ENCODE results near the gene NHEJ1. TPM values are rescaled to one million over a fixed set of nuclear protein-coding genes. Genes with fewer than 3 reads are reported as not detected.
A peak's percentile ranks its signal among the peaks of the same experiment; 100 is the strongest.

The NHEJ1 gene
- polyA plus RNA-seq, 3 donors, result 12.6 to 20.9 (median 20.3) TPM

DNA sequence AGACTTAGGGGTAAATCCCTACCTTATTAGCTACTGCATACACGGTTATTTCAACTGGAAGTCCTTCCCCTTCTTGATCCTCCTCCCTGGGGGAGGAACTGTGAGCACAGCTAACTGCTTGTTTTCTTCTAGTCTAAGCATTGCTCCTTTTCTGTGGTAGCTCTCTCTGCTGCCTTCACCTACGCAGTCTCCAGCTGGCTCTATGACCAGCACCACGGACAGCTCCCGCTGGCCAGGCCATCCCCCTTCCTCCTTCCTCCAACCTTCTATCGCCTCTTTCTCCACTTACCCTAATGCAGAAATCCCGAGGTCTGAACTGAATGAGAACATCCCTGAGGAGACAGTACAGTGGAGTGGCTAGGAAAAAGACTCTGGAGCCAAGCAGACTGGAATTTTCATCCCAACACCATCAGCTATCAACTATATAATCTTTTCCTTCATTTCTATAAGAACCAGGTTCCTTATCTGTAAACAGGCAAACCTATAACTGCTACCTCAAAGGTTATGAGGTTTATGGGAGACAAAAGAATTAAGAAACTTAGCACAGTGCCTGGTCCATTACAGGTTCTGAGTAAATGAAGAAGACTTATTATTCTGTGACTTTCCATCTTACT is 114.6 kb downstream of the NHEJ1 start:
- H4K20me1 ChIP-seq (ENCODE audit: insufficient read depth, low read length), result no peaks in the 10 kb centered on the region
- H3K27ac ChIP-seq (ENCODE audit: low read depth in 1 of 2, low read length in 2 of 2), result no peak overlapping the region
- TF ChIP-seq, protein P1, sequence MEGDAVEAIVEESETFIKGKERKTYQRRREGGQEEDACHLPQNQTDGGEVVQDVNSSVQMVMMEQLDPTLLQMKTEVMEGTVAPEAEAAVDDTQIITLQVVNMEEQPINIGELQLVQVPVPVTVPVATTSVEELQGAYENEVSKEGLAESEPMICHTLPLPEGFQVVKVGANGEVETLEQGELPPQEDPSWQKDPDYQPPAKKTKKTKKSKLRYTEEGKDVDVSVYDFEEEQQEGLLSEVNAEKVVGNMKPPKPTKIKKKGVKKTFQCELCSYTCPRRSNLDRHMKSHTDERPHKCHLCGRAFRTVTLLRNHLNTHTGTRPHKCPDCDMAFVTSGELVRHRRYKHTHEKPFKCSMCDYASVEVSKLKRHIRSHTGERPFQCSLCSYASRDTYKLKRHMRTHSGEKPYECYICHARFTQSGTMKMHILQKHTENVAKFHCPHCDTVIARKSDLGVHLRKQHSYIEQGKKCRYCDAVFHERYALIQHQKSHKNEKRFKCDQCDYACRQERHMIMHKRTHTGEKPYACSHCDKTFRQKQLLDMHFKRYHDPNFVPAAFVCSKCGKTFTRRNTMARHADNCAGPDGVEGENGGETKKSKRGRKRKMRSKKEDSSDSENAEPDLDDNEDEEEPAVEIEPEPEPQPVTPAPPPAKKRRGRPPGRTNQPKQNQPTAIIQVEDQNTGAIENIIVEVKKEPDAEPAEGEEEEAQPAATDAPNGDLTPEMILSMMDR (IDR thresholded peaks at IDR 0.05), result no peak
- H3K4me1 ChIP-seq (ENCODE audit: control insufficient read depth in 1 of 2, insufficient read depth in 2 of 2, low read length in 2 of 2), result no peaks in the 10 kb centered on the region
- 14% methylated on average over 3 of the region's 6 CpGs for WGBS (ENCODE audit: insufficient coverage)
- H3K9ac ChIP-seq (ENCODE audit: insufficient read depth, low read length, poor library complexity, severe bottlenecking), result no peak overlapping the region
- H3K9me3 ChIP-seq (replicated peaks in 1 of 2; ENCODE audit: control insufficient read depth in 1 of 2, insufficient read depth in 1 of 2, low read length in 2 of 2), result no peaks in the 10 kb centered on the region
- no peaks in the 10 kb centered on the region for H3K36me3 ChIP-seq (replicated peaks in 1 of 2; ENCODE audit: control insufficient read depth in 1 of 2, insufficient read depth in 2 of 2, low read length in 2 of 2)
- H3K27ac Mint-ChIP-seq, result no peak overlapping the region
- no peaks in the 10 kb centered on the region for H3K36me3 Mint-ChIP-seq
- peaks cover 0 to 2% (median 0%) of the 10 kb centered on the region in 7 donors for H3K9me3 Mint-ChIP-seq
- H3K27me3 ChIP-seq (ENCODE audit: control insufficient read depth in 2 of 2, insufficient read depth in 2 of 2, low read length in 2 of 2), result peaks cover 20 to 44% of the 10 kb centered on the region in 2 donors
- no peak overlapping the region for H3K4me3 ChIP-seq (replicated peaks in 1 of 3; ENCODE audit: low read depth in 2 of 3, low read length in 3 of 3)
- intact Hi-C loops (cut with micrococcal nuclease), result no loop called here
- peak overlapping the region in 1 of 2 donors; percentile 44 for H3K4me3 Mint-ChIP-seq
- H3K79me2 ChIP-seq (ENCODE audit: insufficient read depth, low read length), result no peaks in the 10 kb centered on the region
- peaks cover 48 to 53% (median 51%) of the 10 kb centered on the region in 3 donors for H3K27me3 Mint-ChIP-seq (ENCODE audit: low read depth in 3 of 3)
- no peak overlapping the region for H2AFZ ChIP-seq (ENCODE audit: insufficient read depth, low read depth, low read length, poor library complexity, severe bottlenecking)
- no peak overlapping the region for H3K4me2 ChIP-seq (replicated peaks; ENCODE audit: extremely low read depth, low read length, poor library complexity, severe bottlenecking)
- H3K4me1 Mint-ChIP-seq, result peaks cover 5% of the 10 kb centered on the region
- no peak for DNase-seq

DNA sequence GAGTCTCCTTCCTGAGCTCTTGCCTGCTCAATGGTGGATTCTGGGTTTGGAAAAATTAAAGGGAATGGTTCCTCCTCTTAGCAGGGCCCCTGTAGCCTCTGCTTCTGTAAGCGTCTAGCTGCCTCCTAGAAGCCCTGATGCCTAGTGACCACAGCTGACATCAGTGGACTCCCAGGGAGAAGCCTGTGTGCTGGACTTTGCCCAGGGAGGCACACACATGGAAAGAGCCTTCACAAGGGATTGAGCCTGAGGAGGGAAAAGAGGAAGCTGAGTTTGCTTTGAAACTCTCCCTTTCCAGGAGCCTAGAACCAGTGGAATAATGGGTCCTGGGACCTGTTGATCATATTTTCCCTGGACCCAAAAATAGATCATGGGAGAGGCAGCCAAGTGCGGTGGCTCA is 117.9 kb downstream of the NHEJ1 start:
- Histone ChIP-seq H2AFZ (ENCODE audit: insufficient read depth, low read depth, low read length, poor library complexity, severe bottlenecking) (no peak overlapping the region), H3K36me3 (replicated peaks in 1 of 2; ENCODE audit: control insufficient read depth in 1 of 2, insufficient read depth in 2 of 2, low read length in 2 of 2) (no peaks in the 10 kb centered on the region), H3K4me3 (replicated peaks in 1 of 3; ENCODE audit: low read depth in 2 of 3, low read length in 3 of 3) (no peak overlapping the region), H3K79me2 (ENCODE audit: insufficient read depth, low read length) (no peaks in the 10 kb centered on the region), H3K9ac (ENCODE audit: insufficient read depth, low read length, poor library complexity, severe bottlenecking) (no peak overlapping the region), H3K27ac (ENCODE audit: low read depth in 1 of 2, low read length in 2 of 2) (no peak overlapping the region), H4K20me1 (ENCODE audit: insufficient read depth, low read length) (no peaks in the 10 kb centered on the region), H3K4me1 (ENCODE audit: control insufficient read depth in 1 of 2, insufficient read depth in 2 of 2, low read length in 2 of 2) (no peaks in the 10 kb centered on the region), H3K4me2 (replicated peaks; ENCODE audit: extremely low read depth, low read length, poor library complexity, severe bottlenecking) (no peak overlapping the region), H3K27me3 (ENCODE audit: control insufficient read depth in 2 of 2, insufficient read depth in 2 of 2, low read length in 2 of 2) (peaks cover 36 to 55% of the 10 kb centered on the region in 2 donors), H3K9me3 (replicated peaks in 1 of 2; ENCODE audit: control insufficient read depth in 1 of 2, insufficient read depth in 1 of 2, low read length in 2 of 2) (no peaks in the 10 kb centered on the region)
- peaks cover 0 to 3% (median 0%) of the 10 kb centered on the region in 7 donors for H3K9me3 Mint-ChIP-seq
- peak overlapping the region in 1 of 2 donors; percentile 7 for H3K4me3 Mint-ChIP-seq
- intact Hi-C loops (cut with micrococcal nuclease), result no loop called here
- H3K27me3 Mint-ChIP-seq (ENCODE audit: low read depth in 3 of 3), result peaks cover 52 to 56% (median 53%) of the 10 kb centered on the region in 3 donors
- H3K4me1 Mint-ChIP-seq, result peaks cover 6% of the 10 kb centered on the region
- TF ChIP-seq, protein P1 (IDR thresholded peaks at IDR 0.05), result no peak
- no peak overlapping the region for H3K27ac Mint-ChIP-seq
- 57% methylated on average over 1 of the region's 2 CpGs for WGBS (ENCODE audit: insufficient coverage)
- no peaks in the 10 kb centered on the region for H3K36me3 Mint-ChIP-seq
- DNase-seq, result no peak
